SK-N-MC (cell line): ENCODE results near the gene MUC5B.

Source experiments
- EZH2 ChIP-seq: fragments of 200-600 bp; sonication (generic); IDR thresholded peaks from one replicate; pipeline ENCODE4 v1.6.1; 2017; ENCODE audit warnings: antibody characterized with exemption
- POLR2AphosphoS5 ChIP-seq: IDR thresholded peaks from 2 replicates; pipeline ENCODE4 v1.6.1; 2012; ENCODE audit warnings: mild to moderate bottlenecking, low read depth, low read length, borderline replicate concordance

- TF ChIP-seq POLR2AphosphoS5, result no peak
- no peak for TF ChIP-seq EZH2
Observed at GRCh38 chr11:1297576-1298473, 75.0 kb downstream of the MUC5B start.
